OCI-LY7 (cell line): ENCODE data around the gene CEP112. TPM values are rescaled to one million over a fixed set of nuclear protein-coding genes. Genes with fewer than 3 reads are reported as not detected.

ENCODE experiments used
- BruUV-seq: library from RNA; stranded (reverse); fragments of 400-500 nt; replicated peaks from 2 replicates; lab custom pipeline; 2021; lab: Mats Ljungman, UMichigan
- CTCF ChIA-PET: fragments of 300-600 bp; sonication (Branson Sonifier 250); formaldehyde crosslinking; loops from one replicate; lab custom pipeline; 2022; ENCODE audit warnings: antibody characterized with exemption; ENCODE audit not compliant: unreplicated experiment; lab: Charles Lee
- POLR2A ChIA-PET: fragments of 300-600 bp; sonication (Branson Sonifier 250); formaldehyde crosslinking; loops from one replicate; lab custom pipeline; 2022; ENCODE audit warnings: antibody characterized with exemption; lab: Charles Lee
- DNase-seq: peaks from one replicate; pipeline ENCODE4 v3.0.0-alpha.2; 2015; ENCODE audit warnings: low spot score
- H2AFZ ChIP-seq: fragments of 200-600 bp; sonication (generic), shearing (Covaris generic); 2 replicates; pipeline ENCODE4 v1.6.1; 2014; ENCODE audit warnings: mild to moderate bottlenecking, antibody characterized with exemption, low read length, moderate library complexity
- H3K27ac ChIP-seq: fragments of 200-600 bp; sonication (generic); 2 replicates; pipeline ENCODE4 v1.5.1; 2014; ENCODE audit warnings: mixed run types, low read depth, mild to moderate bottlenecking, moderate library complexity, low read length, inconsistent platforms; ENCODE audit not compliant: poor library complexity, severe bottlenecking
- H3K36me3 ChIP-seq: fragments of 200-600 bp; sonication (generic); 2 replicates; pipeline ENCODE4 v1.6.1; 2014; ENCODE audit warnings: mild to moderate bottlenecking, antibody characterized with exemption, low read length, moderate library complexity, mixed read lengths; ENCODE audit not compliant: insufficient read depth
- H3K4me1 ChIP-seq: fragments of 200-600 bp; sonication (generic); 2 replicates; pipeline ENCODE4 v1.5.1; 2014; ENCODE audit warnings: mild to moderate bottlenecking, low read length; ENCODE audit not compliant: insufficient read depth, poor library complexity, severe bottlenecking
- H3K4me2 ChIP-seq: fragments of 200-600 bp; sonication (generic); 2 replicates; pipeline ENCODE4 v1.6.1; 2014; ENCODE audit warnings: mild to moderate bottlenecking, low read length
- H3K4me3 ChIP-seq: fragments of 200-600 bp; sonication (generic); 2 replicates; pipeline ENCODE4 v1.5.1; 2014; ENCODE audit warnings: mild to moderate bottlenecking, low read depth, low read length; ENCODE audit not compliant: poor library complexity, severe bottlenecking
- H3K79me2 ChIP-seq: fragments of 200-600 bp; sonication (generic); 2 replicates; pipeline ENCODE4 v1.6.1; 2016; ENCODE audit warnings: low read depth, mild to moderate bottlenecking, low read length, moderate library complexity, mixed read lengths; ENCODE audit not compliant: insufficient read depth
- H3K9me2 ChIP-seq: fragments of 200-600 bp; sonication (generic); 2 replicates; pipeline ENCODE4 v1.6.1; 2016; ENCODE audit warnings: mild to moderate bottlenecking, low read length, mixed read lengths; ENCODE audit not compliant: insufficient read depth
- H3K9me3 ChIP-seq: fragments of 200-600 bp; sonication (generic); 2 replicates; pipeline ENCODE4 v1.6.1; 2014; ENCODE audit warnings: mild to moderate bottlenecking, mixed run types, low read length, mixed read lengths
- H4K20me1 ChIP-seq: fragments of 200-600 bp; sonication (generic); 2 replicates; pipeline ENCODE4 v1.6.1; 2014; ENCODE audit warnings: mild to moderate bottlenecking, antibody characterized with exemption, low read length, moderate library complexity, mixed read lengths; ENCODE audit not compliant: insufficient read depth
- EZH2phosphoT487 ChIP-seq: fragments of 200-600 bp; sonication (generic); IDR thresholded peaks from 2 replicates; pipeline ENCODE4 v1.6.1; 2018; ENCODE audit warnings: low read depth, borderline replicate concordance, mild to moderate bottlenecking, mixed run types, antibody characterized with exemption, low read length, moderate library complexity, mixed read lengths
- intact Hi-C: fragments of 100-400 bp; cut with micrococcal nuclease; formaldehyde crosslinking; loops from one replicate; pipeline ENCODE4 v1.10.0; 2022; ENCODE audit not compliant: unreplicated experiment
- total RNA-seq, 2 experiments: library from RNA; depleted of rRNA in 1 of 2; stranded (reverse); fragments of >200 nt in 1 of 2; shearing (Covaris generic) in 1 of 2; gene quantifications; 2 replicates each; pipeline ENCODE4 v1.2.3, GENCODE V29; 2014 to 2022
- TF ChIP-seq, protein P1 (sequence below): fragments of 200-600 bp; sonication (generic); conservative IDR thresholded peaks from 2 replicates; pipeline ENCODE4 v1.5.1; 2014; ENCODE audit warnings: mild to moderate bottlenecking, antibody characterized with exemption, low read length, moderate library complexity, mixed read lengths

The CEP112 gene
- total RNA-seq, 2 experiments from 2014 or later, result 2.7 to 6.9 TPM

DNA sequence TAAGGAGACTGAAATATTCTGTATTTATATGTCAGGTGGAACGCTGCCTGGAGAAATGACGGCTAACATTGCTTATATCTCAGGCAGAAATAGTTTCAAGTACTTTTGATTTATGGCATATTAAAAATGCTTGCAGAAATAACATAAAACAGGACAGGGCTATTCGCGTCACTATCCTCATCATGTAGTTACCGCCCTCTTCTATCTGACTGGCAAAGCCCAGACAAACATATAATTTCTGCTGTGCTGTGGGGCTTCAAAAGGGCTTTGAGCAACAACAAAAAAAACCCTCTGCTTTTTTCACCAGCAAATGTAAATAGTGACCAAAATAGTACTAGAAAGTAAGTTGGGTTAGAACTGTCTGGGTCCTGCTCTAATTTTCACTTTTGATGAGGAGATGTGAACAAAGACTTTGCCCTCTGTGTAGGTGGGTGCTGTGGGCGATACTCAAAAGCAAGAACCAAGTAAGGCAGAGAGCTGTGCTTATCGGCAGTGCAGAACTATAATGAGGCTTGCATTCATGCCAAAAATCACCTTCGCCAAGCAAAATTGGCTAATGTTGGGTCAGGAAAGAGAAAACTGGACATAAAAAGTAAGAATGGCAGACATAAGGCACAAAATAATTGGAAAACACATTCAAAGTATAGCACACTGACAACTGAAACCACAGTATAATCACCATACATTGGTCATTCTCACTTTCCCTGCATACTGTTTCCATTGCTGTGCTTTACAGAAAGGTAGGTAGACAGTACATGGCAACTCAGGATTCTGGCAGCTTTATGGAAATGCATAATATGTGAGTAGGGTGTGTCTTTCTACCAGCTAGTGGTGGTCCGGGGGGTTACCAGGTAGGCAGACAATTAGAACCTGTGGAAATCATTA, 479.3 kb downstream of the CEP112 start:
- no peak for TF ChIP-seq EZH2phosphoT487
- Histone ChIP-seq H3K79me2 (no peaks in the 10 kb centered on the region), H3K9me2 (no peaks in the 10 kb centered on the region), H3K4me3 (no peak overlapping the region), H3K27ac (no peak overlapping the region), H3K36me3 (no peaks in the 10 kb centered on the region), H3K4me1 (no peaks in the 10 kb centered on the region), H3K9me3 (no peaks in the 10 kb centered on the region), H4K20me1 (no peaks in the 10 kb centered on the region), H2AFZ (no peak overlapping the region), H3K4me2 (no peak overlapping the region)
- DNase-seq, result no peak
- intact Hi-C loops, result no loop called here
- POLR2A ChIA-PET, result no interaction called here
- CTCF ChIA-PET, result no interaction called here
- no TSS peak for BruUV-seq

DNA sequence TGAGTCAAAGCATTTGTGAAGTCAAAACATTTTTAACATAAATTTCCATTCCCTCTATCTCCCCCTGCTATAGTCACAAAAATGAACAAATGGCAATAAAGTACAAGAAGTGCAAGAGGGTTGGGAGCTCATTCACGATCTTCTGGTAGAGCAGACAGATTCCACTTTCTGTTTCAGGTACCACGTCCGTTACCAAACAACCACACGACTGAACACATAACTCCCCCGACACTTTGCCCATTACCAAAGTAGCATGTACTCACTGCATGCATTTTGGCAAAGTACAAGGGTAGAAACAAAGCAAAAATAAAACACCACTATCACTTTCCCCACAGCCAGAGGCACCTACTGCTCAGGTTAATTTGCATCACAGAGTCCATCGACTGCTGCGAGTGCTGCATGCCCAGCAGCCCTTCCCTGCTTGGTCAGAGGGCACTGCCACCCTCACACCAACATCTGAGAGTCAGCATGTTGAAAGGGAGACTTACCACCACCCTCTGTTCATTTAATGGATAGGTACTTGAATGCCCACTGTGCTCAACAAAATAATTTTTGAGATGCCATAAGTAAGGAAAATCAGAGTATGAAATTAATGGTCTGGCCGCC, 480.2 kb downstream of the CEP112 start:
- Histone ChIP-seq H3K36me3 (no peaks in the 10 kb centered on the region), H3K79me2 (no peaks in the 10 kb centered on the region), H3K4me1 (no peaks in the 10 kb centered on the region), H3K27ac (no peak overlapping the region), H4K20me1 (no peaks in the 10 kb centered on the region), H3K9me2 (no peaks in the 10 kb centered on the region), H3K4me2 (no peak overlapping the region), H2AFZ (no peak overlapping the region), H3K9me3 (no peaks in the 10 kb centered on the region), H3K4me3 (no peak overlapping the region)
- no TSS peak for BruUV-seq
- TF ChIP-seq, protein P1, sequence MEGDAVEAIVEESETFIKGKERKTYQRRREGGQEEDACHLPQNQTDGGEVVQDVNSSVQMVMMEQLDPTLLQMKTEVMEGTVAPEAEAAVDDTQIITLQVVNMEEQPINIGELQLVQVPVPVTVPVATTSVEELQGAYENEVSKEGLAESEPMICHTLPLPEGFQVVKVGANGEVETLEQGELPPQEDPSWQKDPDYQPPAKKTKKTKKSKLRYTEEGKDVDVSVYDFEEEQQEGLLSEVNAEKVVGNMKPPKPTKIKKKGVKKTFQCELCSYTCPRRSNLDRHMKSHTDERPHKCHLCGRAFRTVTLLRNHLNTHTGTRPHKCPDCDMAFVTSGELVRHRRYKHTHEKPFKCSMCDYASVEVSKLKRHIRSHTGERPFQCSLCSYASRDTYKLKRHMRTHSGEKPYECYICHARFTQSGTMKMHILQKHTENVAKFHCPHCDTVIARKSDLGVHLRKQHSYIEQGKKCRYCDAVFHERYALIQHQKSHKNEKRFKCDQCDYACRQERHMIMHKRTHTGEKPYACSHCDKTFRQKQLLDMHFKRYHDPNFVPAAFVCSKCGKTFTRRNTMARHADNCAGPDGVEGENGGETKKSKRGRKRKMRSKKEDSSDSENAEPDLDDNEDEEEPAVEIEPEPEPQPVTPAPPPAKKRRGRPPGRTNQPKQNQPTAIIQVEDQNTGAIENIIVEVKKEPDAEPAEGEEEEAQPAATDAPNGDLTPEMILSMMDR, result no peak
- TF ChIP-seq EZH2phosphoT487, result no peak
- CTCF ChIA-PET, result no interaction called here
- intact Hi-C loops, result no loop called here
- no peak for DNase-seq
- POLR2A ChIA-PET, result interaction anchor here (0.6 kb wide), 2 partner anchors 401 to 541 kb away, joined by 3 to 7 read pairs; no protein-coding TSS in a partner anchor

DNA sequence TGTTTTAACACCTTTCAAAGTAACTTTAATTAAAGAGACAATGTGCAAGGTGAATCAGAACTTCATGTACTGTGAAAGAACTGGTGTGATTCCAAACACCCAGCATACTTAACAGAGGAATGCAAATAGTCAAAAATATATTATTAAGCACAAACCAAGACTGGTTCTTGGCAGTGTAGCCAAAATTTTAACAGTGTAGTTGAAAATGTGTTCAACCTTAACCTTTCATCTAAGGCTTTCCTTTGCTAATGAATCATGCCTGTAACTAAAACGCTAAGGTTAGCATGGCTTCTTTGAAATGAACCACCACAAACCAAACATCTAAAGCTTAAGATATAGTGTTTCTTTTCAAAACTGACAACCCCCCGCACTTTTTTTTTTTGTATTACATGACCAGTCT, 484.2 kb downstream of the CEP112 start:
- Histone ChIP-seq H4K20me1 (no peaks in the 10 kb centered on the region), H3K9me3 (no peaks in the 10 kb centered on the region), H3K36me3 (no peaks in the 10 kb centered on the region), H3K4me2 (no peak overlapping the region), H3K4me1 (no peaks in the 10 kb centered on the region), H3K79me2 (no peaks in the 10 kb centered on the region), H3K9me2 (no peaks in the 10 kb centered on the region), H3K27ac (no peak overlapping the region), H2AFZ (no peak overlapping the region), H3K4me3 (no peak overlapping the region)
- TF ChIP-seq, protein P1, result no peak
- intact Hi-C loops, result no loop called here
- POLR2A ChIA-PET, result no interaction called here
- CTCF ChIA-PET, result no interaction called here
- DNase-seq, result no peak
- no TSS peak for BruUV-seq
